ENCODE results near the gene IL3.

Gene IL3

GRCh38 chr5:132110195-132110594 lies 49.7 kb downstream of the IL3 start:
- no peak for DNase-seq (ENCODE audit: extremely low read depth in 1 of 2, low read depth in 1 of 2)

DNA sequence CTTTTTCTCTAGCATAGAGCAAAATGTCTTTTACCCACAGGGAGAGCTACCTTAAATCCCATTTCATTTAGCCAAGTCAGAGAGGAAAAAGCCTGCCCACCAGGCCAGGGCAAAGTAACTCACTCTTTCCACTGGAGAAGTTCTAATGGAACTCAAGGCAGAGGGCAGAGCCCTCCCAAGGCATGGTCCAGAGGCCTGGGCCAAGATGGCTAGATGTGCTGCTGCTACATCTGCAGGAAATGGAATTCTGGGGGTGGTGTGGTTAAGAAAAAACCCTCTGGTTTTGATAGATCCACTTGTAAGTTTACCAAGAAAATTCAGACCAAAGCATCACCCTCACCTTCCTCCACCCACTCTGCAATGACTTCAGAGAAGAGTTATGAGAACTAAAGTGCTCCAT lies 50.5 kb downstream of the IL3 start:
- DNase-seq (ENCODE audit: extremely low read depth in 1 of 2, low read depth in 1 of 2) = no peak

- no peak for DNase-seq (ENCODE audit: extremely low read depth in 1 of 2, low read depth in 1 of 2)
Measured at GRCh38 chr5:132112111-132112510, 51.7 kb downstream of the IL3 start.
